ENCODE data around the gene FCRL5.
"Not testable (repeated sequence)": the region's sequence is repeated elsewhere in the genome, so short reads cannot be mapped to it uniquely, and the experiment has no call there.

The FCRL5 gene

GRCh38 chr1:157495285-157495684 is 57.0 kb downstream of the FCRL5 start:
- Histone ChIP-seq H3K27ac (ENCODE audit: low read depth, low read length) (no peak overlapping the region), H3K9ac (ENCODE audit: low read length in 5 of 5) (no peak overlapping the region)

DNA sequence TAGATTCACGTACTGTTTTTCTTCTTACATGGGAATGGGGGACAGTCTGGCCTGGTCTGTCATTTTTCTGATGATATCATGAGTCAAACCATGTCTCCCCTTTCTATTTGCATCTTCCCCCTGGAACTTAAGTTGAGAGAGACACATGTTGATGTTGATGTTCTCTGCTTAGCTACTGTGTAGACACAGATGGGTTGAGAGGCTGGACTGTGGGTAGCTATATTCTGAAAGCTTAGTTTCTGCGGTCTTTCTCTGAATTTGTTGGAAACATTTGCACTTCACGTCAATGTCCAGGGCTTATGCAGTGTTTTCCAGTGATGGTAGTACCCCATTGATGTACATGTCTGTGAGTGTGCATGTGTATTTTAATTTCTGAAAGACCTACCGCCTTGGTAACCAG is 58.2 kb downstream of the FCRL5 start:
- H3K4me3 ChIP-seq (ENCODE audit: low read depth in 1 of 5, low read length in 5 of 5): no peak overlapping the region
- H3K27ac ChIP-seq (ENCODE audit: low read depth, low read length): no peak overlapping the region

More at GRCh38 chr1:157495285-157495684, 57.0 kb downstream of the FCRL5 start:
- Histone ChIP-seq H3K4me3 (ENCODE audit: low read depth in 1 of 5, low read length in 5 of 5) (no peak overlapping the region), H3K36me3 (ENCODE audit: control insufficient read depth in 5 of 5, insufficient read depth in 5 of 5, low read length in 5 of 5) (no peaks in the 10 kb centered on the region), H3K9me3 (ENCODE audit: control insufficient read depth in 5 of 5, low read length in 5 of 5) (peaks cover 0 to 3% (median 0%) of the 10 kb centered on the region in 5 donors), H3K27me3 (ENCODE audit: control insufficient read depth in 5 of 5, insufficient read depth in 4 of 5, low read length in 5 of 5) (peaks cover 0 to 8% (median 0%) of the 10 kb centered on the region in 5 donors), H3K4me1 (ENCODE audit: control insufficient read depth in 5 of 5, insufficient read depth in 5 of 5, low read length in 5 of 5) (no peaks in the 10 kb centered on the region)

DNA sequence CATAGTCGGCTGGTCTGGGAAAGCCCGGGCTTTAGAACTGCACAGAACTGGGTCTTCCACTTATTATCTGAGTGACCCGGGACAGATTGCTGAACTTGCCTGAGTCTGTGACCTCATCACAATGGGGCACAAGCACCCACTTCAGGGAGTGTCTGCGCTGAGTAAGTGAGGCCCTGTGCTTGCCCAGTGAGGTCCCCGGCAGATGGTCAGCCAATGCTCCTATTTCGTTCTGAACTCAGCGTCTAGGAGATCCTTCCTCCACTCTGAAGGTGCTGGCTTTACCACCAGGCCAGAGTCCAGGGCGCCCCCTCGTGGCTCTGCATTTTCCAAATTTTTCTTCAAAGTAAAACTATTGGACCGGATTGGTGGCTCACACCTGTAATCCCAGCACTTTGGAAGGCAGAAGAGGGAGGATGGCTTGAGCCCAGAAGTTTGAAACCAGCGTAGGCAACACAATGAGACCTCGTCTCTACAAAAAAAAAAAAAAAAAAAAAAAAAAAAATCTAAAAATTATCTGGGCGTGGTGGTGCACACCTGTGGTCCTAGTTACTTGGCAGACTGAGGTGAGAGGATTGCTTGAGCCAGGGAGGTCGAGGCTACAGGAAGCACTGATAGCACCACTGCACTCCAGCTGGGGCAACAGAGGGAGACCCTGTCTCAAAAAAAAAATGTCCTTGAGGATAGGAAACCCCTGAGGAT is 61.7 kb downstream of the FCRL5 start:
- no peak overlapping the region for H3K9ac ChIP-seq (ENCODE audit: low read length in 5 of 5)
- H3K27me3 ChIP-seq (ENCODE audit: control insufficient read depth in 5 of 5, insufficient read depth in 4 of 5, low read length in 5 of 5): peaks cover 0 to 8% (median 0%) of the 10 kb centered on the region in 5 donors

More for the DNA sequence above, 58.2 kb downstream of the FCRL5 start:
- no peak overlapping the region for H3K9ac ChIP-seq (ENCODE audit: low read length in 5 of 5)
- H3K36me3 ChIP-seq (ENCODE audit: control insufficient read depth in 5 of 5, insufficient read depth in 5 of 5, low read length in 5 of 5): no peaks in the 10 kb centered on the region
- no peaks in the 10 kb centered on the region for H3K4me1 ChIP-seq (ENCODE audit: control insufficient read depth in 5 of 5, insufficient read depth in 5 of 5, low read length in 5 of 5)
- peaks cover 0 to 8% (median 0%) of the 10 kb centered on the region in 5 donors for H3K27me3 ChIP-seq (ENCODE audit: control insufficient read depth in 5 of 5, insufficient read depth in 4 of 5, low read length in 5 of 5)
- no peaks in the 10 kb centered on the region for H3K9me3 ChIP-seq (ENCODE audit: control insufficient read depth in 5 of 5, low read length in 5 of 5)

DNA sequence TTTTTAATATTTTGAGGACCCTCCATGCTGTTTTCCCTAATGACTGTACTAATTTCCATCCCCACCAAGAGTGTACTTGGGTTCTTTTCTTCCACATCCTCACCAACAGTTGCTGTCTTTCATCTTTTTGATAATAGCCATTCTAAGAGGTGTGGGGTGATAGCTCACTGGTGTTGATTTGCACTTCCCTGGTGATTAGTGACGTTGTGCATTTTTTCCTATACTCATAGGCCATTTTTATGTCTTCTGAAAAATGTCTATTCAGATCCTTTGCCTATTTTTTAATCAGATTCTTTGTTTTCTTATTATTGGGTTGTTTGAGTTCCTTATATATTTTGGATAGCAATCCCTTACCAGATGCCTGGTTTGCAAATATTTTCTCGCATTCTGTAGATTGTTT is 64.2 kb downstream of the FCRL5 start:
- Histone ChIP-seq H3K4me1 (ENCODE audit: control insufficient read depth in 5 of 5, insufficient read depth in 5 of 5, low read length in 5 of 5) (no peaks in the 10 kb centered on the region), H3K9ac (ENCODE audit: low read length in 5 of 5) (no peak overlapping the region), H3K27ac (ENCODE audit: low read depth, low read length) (no peak overlapping the region), H3K9me3 (ENCODE audit: control insufficient read depth in 5 of 5, low read length in 5 of 5) (no peaks in the 10 kb centered on the region), H3K27me3 (ENCODE audit: control insufficient read depth in 5 of 5, insufficient read depth in 4 of 5, low read length in 5 of 5) (peaks cover 0 to 4% (median 0%) of the 10 kb centered on the region in 5 donors), H3K36me3 (ENCODE audit: control insufficient read depth in 5 of 5, insufficient read depth in 5 of 5, low read length in 5 of 5) (no peaks in the 10 kb centered on the region), H3K4me3 (ENCODE audit: low read depth in 1 of 5, low read length in 5 of 5) (no peak overlapping the region)

More for the DNA sequence above, 61.7 kb downstream of the FCRL5 start:
- no peaks in the 10 kb centered on the region for H3K36me3 ChIP-seq (ENCODE audit: control insufficient read depth in 5 of 5, insufficient read depth in 5 of 5, low read length in 5 of 5)
- no peak overlapping the region for H3K27ac ChIP-seq (ENCODE audit: low read depth, low read length)
- H3K4me3 ChIP-seq (ENCODE audit: low read depth in 1 of 5, low read length in 5 of 5): no peak overlapping the region
- no peaks in the 10 kb centered on the region for H3K9me3 ChIP-seq (ENCODE audit: control insufficient read depth in 5 of 5, low read length in 5 of 5)
- no peaks in the 10 kb centered on the region for H3K4me1 ChIP-seq (ENCODE audit: control insufficient read depth in 5 of 5, insufficient read depth in 5 of 5, low read length in 5 of 5)

- Histone ChIP-seq H3K27ac (ENCODE audit: low read depth, low read length) (no peak overlapping the region), H3K36me3 (ENCODE audit: control insufficient read depth in 5 of 5, insufficient read depth in 5 of 5, low read length in 5 of 5) (no peaks in the 10 kb centered on the region), H3K9me3 (ENCODE audit: control insufficient read depth in 5 of 5, low read length in 5 of 5) (no peaks in the 10 kb centered on the region), H3K4me1 (ENCODE audit: control insufficient read depth in 5 of 5, insufficient read depth in 5 of 5, low read length in 5 of 5) (no peaks in the 10 kb centered on the region), H3K27me3 (ENCODE audit: control insufficient read depth in 5 of 5, insufficient read depth in 4 of 5, low read length in 5 of 5) (peaks cover 0 to 4% (median 0%) of the 10 kb centered on the region in 5 donors), H3K9ac (ENCODE audit: low read length in 5 of 5) (no peak overlapping the region), H3K4me3 (ENCODE audit: low read depth in 1 of 5, low read length in 5 of 5) (no peak overlapping the region)
Measured at GRCh38 chr1:157487504-157487903, 64.8 kb downstream of the FCRL5 start.

- Histone ChIP-seq H3K36me3 (ENCODE audit: control insufficient read depth in 5 of 5, insufficient read depth in 5 of 5, low read length in 5 of 5) (no peaks in the 10 kb centered on the region), H3K4me3 (ENCODE audit: low read depth in 1 of 5, low read length in 5 of 5) (no peak overlapping the region), H3K4me1 (ENCODE audit: control insufficient read depth in 5 of 5, insufficient read depth in 5 of 5, low read length in 5 of 5) (no peaks in the 10 kb centered on the region), H3K27ac (ENCODE audit: low read depth, low read length) (no peak overlapping the region), H3K27me3 (ENCODE audit: control insufficient read depth in 5 of 5, insufficient read depth in 4 of 5, low read length in 5 of 5) (peaks cover 0 to 4% (median 0%) of the 10 kb centered on the region in 5 donors), H3K9me3 (ENCODE audit: control insufficient read depth in 5 of 5, low read length in 5 of 5) (no peaks in the 10 kb centered on the region), H3K9ac (ENCODE audit: low read length in 5 of 5) (no peak overlapping the region)
Measured at GRCh38 chr1:157487096-157487495, 65.2 kb downstream of the FCRL5 start.

DNA sequence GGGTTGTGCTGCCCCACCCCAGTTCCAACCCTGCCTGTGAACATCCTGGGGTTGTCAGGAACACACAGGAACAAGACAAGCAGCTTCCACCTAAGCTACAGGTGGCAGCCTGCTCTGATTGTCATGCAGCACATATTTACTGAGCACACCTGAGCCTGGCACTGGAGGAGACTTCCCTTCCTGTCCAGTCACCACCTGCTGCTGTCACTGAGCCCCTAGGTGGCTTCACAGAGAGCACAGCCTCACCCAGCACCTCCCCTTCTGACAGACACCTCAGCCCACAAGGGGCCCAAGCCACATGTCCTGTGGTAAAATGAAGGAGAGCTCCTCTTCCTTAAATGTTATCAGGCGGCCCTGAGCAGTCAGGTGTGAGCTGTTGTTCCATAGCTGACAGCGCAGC is 65.9 kb downstream of the FCRL5 start:
- H3K27ac ChIP-seq (ENCODE audit: low read depth, low read length); H3K4me1 ChIP-seq (ENCODE audit: control insufficient read depth in 5 of 5, insufficient read depth in 5 of 5, low read length in 5 of 5); H3K9me3 ChIP-seq (ENCODE audit: control insufficient read depth in 5 of 5, low read length in 5 of 5); H3K36me3 ChIP-seq (ENCODE audit: control insufficient read depth in 5 of 5, insufficient read depth in 5 of 5, low read length in 5 of 5); H3K9ac ChIP-seq (ENCODE audit: low read length in 5 of 5); H3K27me3 ChIP-seq (ENCODE audit: control insufficient read depth in 5 of 5, insufficient read depth in 4 of 5, low read length in 5 of 5); H3K4me3 ChIP-seq (ENCODE audit: low read depth in 1 of 5, low read length in 5 of 5): not testable (repeated sequence)

GRCh38 chr1:157485793-157486192 is 66.5 kb downstream of the FCRL5 start:
- Histone ChIP-seq H3K9ac (ENCODE audit: low read length in 5 of 5) (no peak overlapping the region), H3K4me3 (ENCODE audit: low read depth in 1 of 5, low read length in 5 of 5) (no peak overlapping the region), H3K9me3 (ENCODE audit: control insufficient read depth in 5 of 5, low read length in 5 of 5) (no peaks in the 10 kb centered on the region), H3K4me1 (ENCODE audit: control insufficient read depth in 5 of 5, insufficient read depth in 5 of 5, low read length in 5 of 5) (no peaks in the 10 kb centered on the region), H3K27ac (ENCODE audit: low read depth, low read length) (no peak overlapping the region), H3K27me3 (ENCODE audit: control insufficient read depth in 5 of 5, insufficient read depth in 4 of 5, low read length in 5 of 5) (no peaks in the 10 kb centered on the region), H3K36me3 (ENCODE audit: control insufficient read depth in 5 of 5, insufficient read depth in 5 of 5, low read length in 5 of 5) (no peaks in the 10 kb centered on the region)

- no peak overlapping the region for H3K9ac ChIP-seq (ENCODE audit: low read length in 5 of 5)
- no peaks in the 10 kb centered on the region for H3K9me3 ChIP-seq (ENCODE audit: control insufficient read depth in 5 of 5, low read length in 5 of 5)
- H3K27me3 ChIP-seq (ENCODE audit: control insufficient read depth in 5 of 5, insufficient read depth in 4 of 5, low read length in 5 of 5): no peaks in the 10 kb centered on the region
- H3K4me3 ChIP-seq (ENCODE audit: low read depth in 1 of 5, low read length in 5 of 5): no peak overlapping the region
- no peak overlapping the region for H3K27ac ChIP-seq (ENCODE audit: low read depth, low read length)
- H3K4me1 ChIP-seq (ENCODE audit: control insufficient read depth in 5 of 5, insufficient read depth in 5 of 5, low read length in 5 of 5): no peaks in the 10 kb centered on the region
- no peaks in the 10 kb centered on the region for H3K36me3 ChIP-seq (ENCODE audit: control insufficient read depth in 5 of 5, insufficient read depth in 5 of 5, low read length in 5 of 5)
Measured at GRCh38 chr1:157484573-157484972, 67.7 kb downstream of the FCRL5 start.

GRCh38 chr1:157483635-157484034 is 68.7 kb downstream of the FCRL5 start:
- Histone ChIP-seq H3K9ac (ENCODE audit: low read length in 5 of 5) (no peak overlapping the region), H3K4me3 (ENCODE audit: low read depth in 1 of 5, low read length in 5 of 5) (no peak overlapping the region), H3K27ac (ENCODE audit: low read depth, low read length) (no peak overlapping the region), H3K36me3 (ENCODE audit: control insufficient read depth in 5 of 5, insufficient read depth in 5 of 5, low read length in 5 of 5) (no peaks in the 10 kb centered on the region), H3K9me3 (ENCODE audit: control insufficient read depth in 5 of 5, low read length in 5 of 5) (peaks cover 0 to 4% (median 0%) of the 10 kb centered on the region in 5 donors), H3K27me3 (ENCODE audit: control insufficient read depth in 5 of 5, insufficient read depth in 4 of 5, low read length in 5 of 5) (no peaks in the 10 kb centered on the region), H3K4me1 (ENCODE audit: control insufficient read depth in 5 of 5, insufficient read depth in 5 of 5, low read length in 5 of 5) (no peaks in the 10 kb centered on the region)
